NCI-H524 treated with DMSO at 0.1 percent for 48 hours (cell line): ENCODE measurements around the gene ADARB2.
"Not testable (repeated sequence)": the region's sequence is repeated elsewhere in the genome, so short reads cannot be mapped to it uniquely, and the experiment has no call there.

Experiments used
- DNase-seq: peaks from one replicate; lab custom pipeline; 2025; lab: John Stamatoyannopoulos, UW

Gene ADARB2

GRCh38 chr10:1641402-1641801, 95.9 kb downstream of the ADARB2 start:
- no peak for DNase-seq

DNA sequence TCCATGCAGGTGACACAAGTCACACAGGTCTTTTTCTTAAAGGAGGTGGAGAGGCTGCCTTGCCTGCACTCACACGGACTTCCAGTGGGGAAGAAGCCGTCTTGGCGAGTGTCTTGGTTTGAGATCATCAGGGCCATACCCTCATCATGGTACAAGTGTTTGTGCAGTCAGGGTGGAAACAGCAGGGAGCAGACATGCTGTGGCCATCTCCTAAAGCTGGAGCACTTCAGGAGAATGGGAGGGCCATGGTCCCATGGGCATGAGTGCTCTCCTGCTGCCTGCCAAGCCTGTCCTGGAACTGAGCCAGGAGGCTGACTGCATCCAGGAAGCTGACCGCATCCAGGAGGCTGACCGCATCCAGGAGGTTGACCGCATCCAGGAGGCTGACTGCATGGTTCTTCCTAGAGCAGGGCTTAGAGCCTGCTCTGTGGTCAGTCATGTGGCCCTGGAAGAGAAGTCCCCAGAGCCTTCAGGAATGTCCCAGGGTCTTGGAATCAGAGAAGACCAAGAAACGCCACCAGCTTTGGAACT, 98.4 kb downstream of the ADARB2 start:
- no peak for DNase-seq

GRCh38 chr10:1635340-1635739, 102.0 kb downstream of the ADARB2 start:
- no peak for DNase-seq

DNA sequence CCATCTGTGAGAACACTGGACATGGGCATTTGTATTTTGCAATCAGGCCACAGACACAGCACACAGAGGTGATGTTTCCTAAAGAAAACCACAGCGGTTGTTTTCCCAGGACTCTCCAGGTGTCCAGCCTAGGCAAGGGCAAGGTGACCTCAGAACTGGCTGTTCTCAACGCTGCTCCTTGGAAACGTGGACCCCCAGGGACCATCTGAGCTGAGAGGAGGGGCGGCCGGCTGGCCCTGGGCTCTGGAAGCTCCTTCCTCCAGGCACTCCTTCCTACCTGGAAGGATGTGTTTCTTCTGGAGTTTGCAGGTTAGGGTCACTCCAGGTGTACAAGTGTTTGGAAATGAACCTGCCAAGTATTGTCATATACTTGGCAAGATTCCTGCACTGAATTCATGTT, 103.1 kb downstream of the ADARB2 start:
- no peak for DNase-seq

GRCh38 chr10:1633783-1634182, 103.5 kb downstream of the ADARB2 start:
- DNase-seq, result no peak

GRCh38 chr10:1632596-1632995, 104.7 kb downstream of the ADARB2 start:
- no peak for DNase-seq

- no peak for DNase-seq
Measured at GRCh38 chr10:1632141-1632540, 105.2 kb downstream of the ADARB2 start.

- DNase-seq, result no peak
Measured at GRCh38 chr10:1631282-1631681, 106.0 kb downstream of the ADARB2 start.

GRCh38 chr10:1630304-1630703, 107.0 kb downstream of the ADARB2 start:
- no peak for DNase-seq

GRCh38 chr10:1629326-1630198, 107.8 kb downstream of the ADARB2 start:
- DNase-seq, result no peak

DNA sequence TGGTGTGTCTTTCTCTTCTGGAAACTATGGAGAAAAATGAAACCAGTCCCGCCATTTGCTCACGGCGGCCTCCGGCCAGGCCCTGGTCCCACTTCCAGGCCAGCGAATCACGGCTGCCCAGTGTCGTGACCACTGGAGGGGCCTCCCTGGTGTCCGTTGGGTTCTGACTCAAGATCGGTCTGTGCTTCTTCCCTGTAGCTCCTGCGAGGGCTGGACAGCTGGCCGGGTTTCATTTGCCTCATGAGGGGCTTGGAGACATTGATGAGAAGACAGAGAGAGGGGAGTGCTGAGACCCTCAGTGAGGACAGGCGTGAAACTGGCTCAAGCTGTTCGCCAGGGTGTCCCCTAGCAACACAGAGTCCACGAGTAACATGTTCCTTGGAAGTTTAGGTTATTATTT, 108.6 kb downstream of the ADARB2 start:
- DNase-seq, result no peak

DNA sequence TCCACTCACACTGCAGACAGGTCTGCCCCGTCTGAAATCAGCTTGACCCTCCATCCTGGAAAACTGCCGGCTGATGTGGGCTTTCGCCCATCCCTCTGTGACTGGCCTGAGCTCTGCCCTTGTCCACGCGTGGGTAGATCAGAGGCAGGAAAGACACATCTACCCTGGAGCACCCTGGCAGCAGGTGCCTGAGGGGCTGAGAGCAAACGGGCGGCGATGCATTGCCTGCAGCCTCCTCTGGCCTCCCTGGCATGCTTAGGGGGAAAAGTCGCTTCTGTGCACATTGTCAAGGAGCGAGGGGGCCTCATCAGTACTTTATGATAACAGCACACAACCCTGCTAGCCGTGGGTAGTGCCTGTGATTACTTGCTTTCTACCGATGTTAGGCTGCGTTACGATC, 109.4 kb downstream of the ADARB2 start:
- no peak for DNase-seq

DNA sequence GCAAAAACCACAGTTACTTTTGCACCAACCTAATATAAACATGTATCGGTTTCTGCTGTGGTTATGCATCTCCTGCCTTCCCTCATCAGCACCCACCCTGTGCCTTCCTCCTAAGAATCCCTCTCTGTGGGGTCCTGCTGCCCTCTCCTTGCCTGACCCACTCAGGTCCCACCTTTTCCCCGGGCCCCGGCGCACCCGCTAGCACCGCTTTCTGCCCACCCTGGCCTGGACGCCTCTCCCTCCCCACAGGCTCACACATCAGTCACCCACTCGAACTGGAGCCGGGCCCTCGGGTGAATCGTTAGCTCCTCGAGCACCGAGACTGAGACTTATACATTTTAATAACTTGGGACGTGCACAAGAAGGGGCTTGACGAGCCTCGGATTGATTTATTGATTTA, 110.5 kb downstream of the ADARB2 start:
- DNase-seq, result no peak

- DNase-seq, result no peak
Measured at GRCh38 chr10:1626410-1626809, 110.9 kb downstream of the ADARB2 start.

DNA sequence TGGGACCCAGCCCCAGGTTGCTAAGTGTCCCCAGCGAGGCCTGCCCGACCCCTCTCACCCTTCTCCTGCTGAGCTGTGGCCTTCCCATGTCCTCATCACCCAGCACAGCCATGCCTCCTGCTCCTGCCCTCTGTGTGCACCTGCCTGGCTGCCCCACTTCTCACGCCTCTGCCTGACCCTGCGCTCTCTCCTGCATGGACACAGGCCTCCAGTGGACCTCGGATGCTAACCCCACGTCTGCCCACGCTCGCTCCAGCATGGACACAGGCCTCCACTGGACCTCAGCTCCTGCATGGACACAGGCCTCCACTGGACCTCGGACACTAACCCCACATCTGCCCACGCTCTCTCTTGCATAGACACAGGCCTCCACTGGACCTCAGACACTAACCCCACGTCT, 111.6 kb downstream of the ADARB2 start:
- no peak for DNase-seq

DNA sequence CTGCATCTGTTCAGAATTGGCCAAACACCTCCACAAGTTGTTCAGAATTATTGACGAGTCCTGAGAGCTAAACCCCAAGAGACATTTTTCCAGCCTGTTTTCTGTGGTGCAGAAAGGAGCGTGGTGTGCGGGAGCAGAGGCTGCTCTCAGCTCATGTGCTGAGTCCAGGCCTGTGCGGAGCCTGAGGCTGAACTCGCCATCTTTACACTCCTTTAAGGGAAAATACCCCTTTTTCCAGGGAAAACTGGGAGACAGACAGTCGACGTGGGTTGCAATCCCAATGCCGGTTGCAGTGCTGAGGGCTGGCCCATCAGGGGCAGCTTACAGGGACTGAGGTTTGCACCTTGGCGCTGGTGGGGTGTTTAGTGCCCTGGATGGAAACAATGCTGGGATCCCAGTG, 112.2 kb downstream of the ADARB2 start:
- DNase-seq, result no peak

DNA sequence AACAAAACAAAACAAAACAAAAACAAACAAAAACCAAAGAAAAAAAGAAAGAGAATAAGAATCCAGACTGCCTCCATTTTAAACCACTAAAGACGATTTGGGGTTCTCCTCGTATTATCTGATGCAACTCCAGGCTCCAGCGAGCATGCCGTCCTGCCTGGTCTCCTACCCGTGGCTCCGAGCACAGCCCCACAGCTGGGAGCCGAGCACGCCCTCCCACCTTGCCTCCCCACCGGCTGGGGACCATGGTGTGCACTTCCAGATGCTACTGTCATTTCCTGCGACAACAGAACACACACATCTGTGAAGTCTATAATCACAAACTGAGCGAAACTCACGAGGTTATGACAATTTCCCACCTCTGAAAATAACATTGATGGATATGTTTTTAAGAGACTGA, 113.1 kb downstream of the ADARB2 start:
- DNase-seq, result no peak

DNA sequence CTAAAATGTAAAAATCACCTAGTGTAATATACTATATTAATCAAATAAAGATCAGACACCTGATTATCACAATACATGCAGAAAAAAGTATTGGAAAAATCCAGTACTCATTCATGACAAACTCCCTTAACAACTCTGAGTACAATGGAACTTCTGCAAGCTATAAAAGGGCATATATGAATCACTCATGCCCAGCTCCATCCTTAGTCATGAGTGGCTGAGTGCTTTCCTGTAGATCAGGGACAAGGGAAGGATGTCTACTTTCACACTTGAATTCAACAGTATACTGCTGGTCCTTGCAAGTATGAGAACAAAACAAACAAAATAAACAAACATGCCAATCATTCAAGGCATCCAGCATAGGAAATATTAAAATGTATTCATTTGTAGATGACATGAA, 116.5 kb downstream of the ADARB2 start:
- no peak for DNase-seq

DNA sequence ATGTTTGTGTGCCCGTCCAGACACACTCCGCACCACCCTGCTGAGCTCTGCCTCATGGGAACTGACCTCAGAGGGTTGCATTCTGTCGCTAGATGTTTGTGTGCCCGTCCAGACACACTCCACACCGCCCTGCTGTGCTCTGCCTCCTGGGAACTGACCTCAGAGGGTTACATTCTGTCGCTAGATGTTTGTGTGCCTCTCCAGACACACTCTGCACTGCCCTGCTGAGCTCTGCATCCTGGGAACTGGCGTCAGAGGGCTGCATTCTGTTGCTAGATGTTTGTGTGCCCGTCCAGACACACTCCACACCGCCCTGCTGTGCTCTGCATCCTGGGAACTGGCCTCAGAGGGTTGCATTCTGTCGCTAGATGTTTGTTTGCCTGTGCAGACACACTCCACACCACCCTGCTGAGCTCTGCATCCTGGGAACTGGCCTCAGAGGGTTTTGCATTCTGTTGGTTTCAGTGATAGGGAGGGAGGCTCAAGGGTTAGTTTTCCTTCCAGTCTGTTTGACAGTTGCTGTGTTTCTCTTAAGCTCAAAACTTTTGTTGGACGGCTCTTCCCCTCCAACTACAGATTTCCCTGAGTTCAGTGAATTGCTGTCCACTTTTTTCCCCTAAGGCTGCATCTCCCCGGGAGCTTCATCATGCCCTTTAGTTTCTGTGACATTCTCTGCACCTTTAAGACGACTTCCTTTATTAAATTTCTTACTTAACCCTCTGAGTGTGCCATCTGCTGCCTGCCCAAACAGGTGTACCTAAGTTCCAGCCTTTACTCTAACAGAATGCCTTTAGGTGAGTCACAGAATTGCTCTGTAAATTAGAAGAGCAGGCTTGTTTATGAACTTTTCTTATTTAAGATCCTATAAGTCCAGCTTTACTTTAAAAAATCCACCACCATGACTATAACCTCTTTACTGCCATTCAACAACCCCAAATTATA, 119.7 kb downstream of the ADARB2 start:
- DNase-seq, result not testable (repeated sequence)

DNA sequence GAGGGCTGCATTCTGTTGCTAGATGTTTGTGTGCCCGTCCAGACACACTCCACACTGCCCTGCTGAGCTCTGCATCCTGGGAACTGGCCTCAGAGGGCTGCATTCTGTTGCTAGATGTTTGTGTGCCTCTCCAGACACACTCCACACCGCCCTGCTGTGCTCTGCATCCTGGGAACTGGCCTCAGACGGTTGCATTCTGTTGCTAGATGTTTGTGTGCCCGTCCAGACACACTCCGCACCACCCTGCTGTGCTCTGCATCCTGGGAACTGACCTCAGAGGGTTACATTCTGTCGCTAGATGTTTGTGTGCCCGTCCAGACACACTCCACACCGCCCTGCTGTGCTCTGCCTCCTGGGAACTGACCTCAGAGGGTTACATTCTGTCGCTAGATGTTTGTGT, 120.6 kb downstream of the ADARB2 start:
- not testable (repeated sequence) for DNase-seq

DNA sequence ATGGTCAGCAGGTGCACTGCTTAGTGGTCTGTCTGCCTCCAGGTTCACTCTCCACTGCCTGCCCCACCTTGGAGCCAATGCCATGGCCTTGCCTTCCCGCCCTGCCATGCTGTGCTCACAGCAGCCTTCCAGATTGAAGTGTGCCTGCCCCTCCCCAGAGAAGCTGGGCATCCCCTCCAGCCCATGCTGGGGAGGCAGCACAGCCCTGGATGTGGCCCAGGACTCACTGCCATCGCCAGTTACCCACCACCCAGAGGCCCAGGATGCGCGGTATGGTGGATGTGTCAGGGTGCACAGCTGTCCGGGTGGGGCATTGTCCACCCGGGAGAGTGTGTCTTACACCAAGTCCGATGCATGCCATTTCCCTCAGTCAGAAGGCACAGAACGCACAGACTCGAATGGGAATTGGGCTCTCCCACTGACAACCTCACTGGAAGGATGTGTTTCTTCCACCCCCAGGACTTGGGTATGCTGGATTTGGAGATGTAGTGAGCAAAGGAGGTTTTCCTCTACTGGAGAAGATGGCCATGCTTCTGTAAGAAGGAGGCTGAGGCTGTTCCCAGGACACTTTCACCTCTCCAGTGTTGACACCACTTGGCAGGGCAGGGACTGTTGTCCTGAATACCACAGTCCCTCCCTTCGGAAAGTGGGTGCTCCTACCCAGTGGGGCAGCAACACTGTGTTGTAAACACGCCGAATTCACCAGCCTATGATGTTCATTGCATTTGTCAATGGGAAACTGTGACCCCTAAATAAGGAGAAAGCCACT, 122.0 kb downstream of the ADARB2 start:
- DNase-seq, result no peak

DNA sequence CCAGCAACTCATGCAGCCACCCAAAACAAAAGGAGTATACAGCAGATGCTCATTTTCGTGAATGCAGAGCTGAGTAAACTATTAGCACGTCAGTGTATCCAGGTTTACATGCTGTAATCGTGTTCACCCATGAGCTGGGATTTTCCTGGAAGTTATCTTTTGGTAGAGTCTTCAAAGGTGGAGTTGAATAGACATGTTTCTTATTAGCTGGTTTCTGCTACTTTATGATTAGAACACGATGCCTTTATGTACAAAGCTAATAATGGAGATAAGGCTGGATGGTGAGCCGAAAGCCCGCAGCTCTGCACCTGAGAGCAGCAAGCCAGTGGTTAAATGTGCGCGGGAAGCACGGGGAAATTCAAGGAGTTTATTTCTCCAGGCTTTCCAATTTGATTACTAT, 123.8 kb downstream of the ADARB2 start:
- no peak for DNase-seq
